H1 (cell line): ENCODE measurements around the gene GULP1. TPM values are rescaled to one million over a fixed set of nuclear protein-coding genes. Genes with fewer than 3 reads are reported as not detected.

ENCODE experiments used
- CTCF ChIA-PET: fragments of 300-600 bp; sonication (Branson Sonifier 250); formaldehyde crosslinking; loops from one replicate; lab custom pipeline; 2021; ENCODE audit not compliant: partially characterized antibody; lab: Charles Lee
- POLR2A ChIA-PET: fragments of 300-600 bp; sonication (Branson Sonifier 250); formaldehyde crosslinking; loops from one replicate; lab custom pipeline; 2021; ENCODE audit warnings: inconsistent platforms; ENCODE audit not compliant: partially characterized antibody; lab: Charles Lee
- DNase-seq, 2 experiments: peaks; one replicate each; pipeline versions ENCODE4 v3.0.0 to v3.0.0-alpha.2; 2010 to 2022; ENCODE audit warnings: low spot score in 2 of 2, low read depth in 1 of 2, mixed read lengths in 1 of 2
- FAIRE-seq: peaks from 2 replicates; lab custom pipeline; 2011; peaks lifted over from hg19 to GRCh38; lab: Jason Lieb, UNC
- H2AFZ ChIP-seq: 2 replicates; pipeline ENCODE4 v1.8.1; 2012; ENCODE audit warnings: low read length, inconsistent platforms
- H2AK5ac ChIP-seq: 2 replicates; pipeline ENCODE4 v1.6.1; 2013; ENCODE audit warnings: low read depth, low read length
- H2BK120ac ChIP-seq: replicated peaks from 2 replicates; pipeline ENCODE3; 2013; ENCODE audit warnings: low read depth, low read length, inconsistent platforms
- H2BK12ac ChIP-seq: 2 replicates; pipeline ENCODE4 v1.6.1; 2013; ENCODE audit warnings: low read depth, low read length
- H2BK15ac ChIP-seq: 2 replicates; pipeline ENCODE4 v1.6.1; 2013; ENCODE audit warnings: low read length
- H2BK20ac ChIP-seq: 2 replicates; pipeline ENCODE4 v1.6.1; 2013; ENCODE audit warnings: low read length
- H2BK5ac ChIP-seq: 2 replicates; pipeline ENCODE4 v1.6.1; 2013; ENCODE audit warnings: low read depth, low read length
- H3K14ac ChIP-seq: 2 replicates; pipeline ENCODE4 v1.6.1; 2013; ENCODE audit warnings: inconsistent platforms; ENCODE audit not compliant: insufficient read length
- H3K18ac ChIP-seq: 2 replicates; pipeline ENCODE4 v1.6.1; 2013; ENCODE audit warnings: low read length; ENCODE audit errors: extremely low read depth
- H3K23ac ChIP-seq: 2 replicates; pipeline ENCODE4 v1.6.1; 2013; ENCODE audit warnings: inconsistent platforms; ENCODE audit not compliant: insufficient read length
- H3K23me2 ChIP-seq: 2 replicates; pipeline ENCODE4 v1.6.1; 2013; ENCODE audit warnings: low read depth, low read length
- H3K27ac ChIP-seq: 2 replicates; pipeline ENCODE4 v1.6.1; 2011; ENCODE audit warnings: low read depth, low read length, inconsistent platforms
- H3K27me3 ChIP-seq, 4 experiments: replicated peaks in 1 of 4; 1 replicate in 1 of 4; 2 replicates in 3 of 4; pipeline versions ENCODE4 v1.6.1 to v1.8.1; 2011 to 2013; ENCODE audit warnings: low read length in 3 of 4, mild to moderate bottlenecking in 3 of 4, inconsistent platforms in 2 of 4, mixed read lengths in 2 of 4, moderate library complexity in 1 of 4; ENCODE audit not compliant: control insufficient read depth in 3 of 4, insufficient read depth in 3 of 4; ENCODE audit errors: extremely low read depth in 1 of 4
- H3K36me3 ChIP-seq, 4 experiments: 2 replicates each; pipeline versions ENCODE4 v1.6.1 to v1.8.1; 2011 to 2013; ENCODE audit warnings: mild to moderate bottlenecking in 4 of 4, low read length in 3 of 4, moderate library complexity in 2 of 4, control low read depth in 1 of 4, inconsistent platforms in 1 of 4; ENCODE audit not compliant: insufficient read depth in 4 of 4, control insufficient read depth in 2 of 4
- H3K4ac ChIP-seq: replicated peaks from 2 replicates; pipeline ENCODE3; 2013; ENCODE audit warnings: low read length, low read depth, mixed read lengths, inconsistent platforms; ENCODE audit not compliant: insufficient read length
- H3K4me1 ChIP-seq, 4 experiments: replicated peaks in 1 of 4; 1 replicate in 1 of 4; 2 replicates in 3 of 4; pipeline versions ENCODE4 v1.6.1 to v1.8.1; 2011 to 2013; ENCODE audit warnings: low read length in 3 of 4, inconsistent platforms in 2 of 4, mixed read lengths in 1 of 4; ENCODE audit not compliant: insufficient read depth in 4 of 4, control insufficient read depth in 3 of 4
- H3K4me2 ChIP-seq, 2 experiments: 2 replicates each; pipeline versions ENCODE4 v1.6.1 to v1.8.1; 2011 to 2013; ENCODE audit warnings: low read depth in 2 of 2, low read length in 2 of 2, control low read depth in 1 of 2, inconsistent platforms in 1 of 2, mild to moderate bottlenecking in 1 of 2; ENCODE audit not compliant: insufficient read depth in 1 of 2
- H3K4me3 ChIP-seq, 4 experiments: fragments of 200-600, 300-600 bp in 1 of 4; sonication (generic), shearing (Covaris generic), sonication (Bioruptor Twin) in 1 of 4; 2 replicates each; pipeline versions ENCODE4 v1.5.1 to v1.8.1; 2011 to 2016; ENCODE audit warnings: low read length in 4 of 4, low read depth in 3 of 4, control low read depth in 2 of 4, inconsistent platforms in 2 of 4, mild to moderate bottlenecking in 2 of 4, mixed read lengths in 1 of 4, moderate library complexity in 1 of 4; ENCODE audit not compliant: insufficient read depth in 2 of 4; ENCODE audit errors: extremely low read depth in 1 of 4
- H3K56ac ChIP-seq: replicated peaks from 2 replicates; pipeline ENCODE3; 2013; ENCODE audit warnings: low read depth, mild to moderate bottlenecking, mixed read lengths, low read length, inconsistent platforms; ENCODE audit not compliant: insufficient read length
- H3K79me1 ChIP-seq: 2 replicates; pipeline ENCODE4 v1.6.1; 2013; ENCODE audit warnings: low read depth, low read length, control low read depth
- H3K79me2 ChIP-seq, 2 experiments: 2 replicates each; pipeline versions ENCODE4 v1.6.1 to v1.8.1; 2012 to 2013; ENCODE audit warnings: low read length in 2 of 2, mild to moderate bottlenecking in 2 of 2, inconsistent platforms in 1 of 2; ENCODE audit not compliant: insufficient read depth in 2 of 2, control insufficient read depth in 1 of 2
- H3K9ac ChIP-seq, 4 experiments: replicated peaks in 1 of 4; 1 replicate in 1 of 4; 2 replicates in 3 of 4; pipeline versions ENCODE4 v1.6.1 to v1.8.1; 2011 to 2013; ENCODE audit warnings: low read depth in 3 of 4, low read length in 3 of 4, control low read depth in 2 of 4, mild to moderate bottlenecking in 2 of 4, moderate library complexity in 2 of 4, inconsistent platforms in 1 of 4; ENCODE audit errors: extremely low read depth in 1 of 4
- H3K9me3 ChIP-seq, 2 experiments: 2 replicates each; pipeline versions ENCODE4 v1.6.1 to v1.8.1; 2012 to 2013; ENCODE audit warnings: mild to moderate bottlenecking in 2 of 2, moderate library complexity in 2 of 2, control low read depth in 1 of 2, inconsistent platforms in 1 of 2, low read depth in 1 of 2, low read length in 1 of 2, mixed read lengths in 1 of 2; ENCODE audit not compliant: insufficient read depth in 2 of 2
- H4K20me1 ChIP-seq, 2 experiments: replicated peaks in 1 of 2; 2 replicates each; pipeline versions ENCODE3 to v1.8.1; 2011 to 2013; ENCODE audit warnings: inconsistent platforms in 2 of 2, low read length in 2 of 2, mild to moderate bottlenecking in 1 of 2; ENCODE audit not compliant: insufficient read depth in 2 of 2, control insufficient read depth in 1 of 2
- H4K5ac ChIP-seq: 2 replicates; pipeline ENCODE4 v1.6.1; 2013; ENCODE audit warnings: low read length, low read depth, mixed read lengths, inconsistent platforms; ENCODE audit not compliant: insufficient read length
- H4K8ac ChIP-seq: 2 replicates; pipeline ENCODE4 v1.8.0; 2013; ENCODE audit warnings: mild to moderate bottlenecking, moderate library complexity, low read length, inconsistent platforms; ENCODE audit not compliant: insufficient read depth; ENCODE audit errors: extremely low read depth
- H4K91ac ChIP-seq: replicated peaks from 2 replicates; pipeline ENCODE3; 2013; ENCODE audit warnings: low read length, mixed read lengths, inconsistent platforms; ENCODE audit not compliant: insufficient read length
- ASH2L ChIP-seq: fragments of 200-600, 300-600 bp; sonication (generic); IDR thresholded peaks from one replicate; pipeline ENCODE4 v1.7.1; 2017; ENCODE audit warnings: low read length
- BRCA1 ChIP-seq: IDR thresholded peaks from 2 replicates; pipeline ENCODE4 v1.6.1; 2012; ENCODE audit warnings: low read depth, low read length, improper control_type of control experiment
- HDAC2 ChIP-seq, 2 experiments: fragments of 300-600 bp in 1 of 2; sonication (generic) in 1 of 2; IDR thresholded peaks; 2 replicates each; pipeline ENCODE4 v1.6.1; 2011 to 2012; ENCODE audit warnings: low read depth in 2 of 2, low read length in 2 of 2, mild to moderate bottlenecking in 2 of 2, moderate library complexity in 2 of 2, borderline replicate concordance in 1 of 2, inconsistent platforms in 1 of 2
- KDM1A ChIP-seq: fragments of 200-600, 300-600 bp; sonication (generic); IDR thresholded peaks from 2 replicates; pipeline ENCODE4 v1.7.1; 2016; ENCODE audit warnings: mild to moderate bottlenecking, low read length, borderline replicate concordance
- KDM4A ChIP-seq: IDR thresholded peaks from one replicate; pipeline ENCODE4 v1.7.1; 2012; ENCODE audit warnings: low read depth, mild to moderate bottlenecking, moderate library complexity, low read length, inconsistent platforms; ENCODE audit not compliant: severe bottlenecking
- RXRA ChIP-seq: IDR thresholded peaks from 2 replicates; pipeline ENCODE4 v1.6.1; 2011; ENCODE audit warnings: low read depth, mild to moderate bottlenecking, low read length, moderate library complexity; ENCODE audit not compliant: insufficient read depth
- WGBS, 2 experiments: shearing (Covaris generic) in 1 of 2; methylation state at CpG; one replicate each; pipeline versions ENCODE4 v1.1.6 to v1.1.7; 2013 to 2015; ENCODE audit warnings: low lambda C conversion rate in 2 of 2, mixed read lengths in 2 of 2, inconsistent platforms in 1 of 2, low coverage in 1 of 2, missing lambda C conversion rate in 1 of 2; ENCODE audit not compliant: insufficient replicate concordance in 2 of 2, insufficient coverage in 1 of 2, insufficient read length in 1 of 2; ENCODE audit errors: extremely low coverage in 1 of 2, missing lambda C conversion rate in 1 of 2; 5-methylcytosine and 5-hydroxymethylcytosine counted together
- polyA plus RNA-seq, 7 experiments: library from polyadenylated mRNA; depleted of rRNA in 3 of 7; stranded (reverse) in 5 of 7; unstranded in 2 of 7; fragments of >200 nt in 5 of 7; fragments of 200-250 nt in 2 of 7; gene quantifications; 1 replicate in 5 of 7; 2 replicates in 1 of 7; 4 replicates in 1 of 7; pipeline versions ENCODE4 v1.2.1 to v1.2.3, GENCODE V29; 2011 to 2013; ENCODE audit warnings: missing spikeins in 2 of 7, mixed read lengths in 2 of 7
- total RNA-seq: library from RNA; stranded (reverse); fragmentation: NEBNext Ultra II Directional; extraction: Animal tissue kit (Norgen Biotek cat#: 25700); gene quantifications from 2 replicates; pipeline ENCODE4 v1.2.1, GENCODE V29; 2021
- TF ChIP-seq, protein P1 (sequence below), 3 experiments: IDR thresholded peaks; 1 replicate in 2 of 3; 2 replicates in 1 of 3; pipeline versions ENCODE4 v1.5.1 to v1.6.1; 2011; ENCODE audit warnings: low read length in 3 of 3, mild to moderate bottlenecking in 3 of 3, inconsistent platforms in 2 of 3, low read depth in 1 of 3, moderate library complexity in 1 of 3; ENCODE audit not compliant: insufficient read depth in 1 of 3; ENCODE audit errors: control extremely low read depth in 1 of 3
- TF ChIP-seq, protein P2 (sequence below): IDR thresholded peaks from 2 replicates; pipeline ENCODE4 v1.6.1; 2011; ENCODE audit warnings: low read length, improper control_type of control experiment

Gene GULP1
- total and polyA plus RNA-seq, 2 of the 8 experiments (the other 6 are each of a cell fraction or from before 2014, with no cell fraction given) = 69.7 to 139 TPM

- no peaks in the 10 kb centered on the region for H3K23me2 ChIP-seq
- no peak overlapping the region for H2BK5ac ChIP-seq
- no peak overlapping the region for H4K5ac ChIP-seq
- H3K56ac ChIP-seq = no peak overlapping the region
- no peak overlapping the region for H3K4ac ChIP-seq
- H3K79me1 ChIP-seq = no peaks in the 10 kb centered on the region
- no peak for TF ChIP-seq KDM1A
- TF ChIP-seq RXRA = no peak
- TF ChIP-seq, protein P1, sequence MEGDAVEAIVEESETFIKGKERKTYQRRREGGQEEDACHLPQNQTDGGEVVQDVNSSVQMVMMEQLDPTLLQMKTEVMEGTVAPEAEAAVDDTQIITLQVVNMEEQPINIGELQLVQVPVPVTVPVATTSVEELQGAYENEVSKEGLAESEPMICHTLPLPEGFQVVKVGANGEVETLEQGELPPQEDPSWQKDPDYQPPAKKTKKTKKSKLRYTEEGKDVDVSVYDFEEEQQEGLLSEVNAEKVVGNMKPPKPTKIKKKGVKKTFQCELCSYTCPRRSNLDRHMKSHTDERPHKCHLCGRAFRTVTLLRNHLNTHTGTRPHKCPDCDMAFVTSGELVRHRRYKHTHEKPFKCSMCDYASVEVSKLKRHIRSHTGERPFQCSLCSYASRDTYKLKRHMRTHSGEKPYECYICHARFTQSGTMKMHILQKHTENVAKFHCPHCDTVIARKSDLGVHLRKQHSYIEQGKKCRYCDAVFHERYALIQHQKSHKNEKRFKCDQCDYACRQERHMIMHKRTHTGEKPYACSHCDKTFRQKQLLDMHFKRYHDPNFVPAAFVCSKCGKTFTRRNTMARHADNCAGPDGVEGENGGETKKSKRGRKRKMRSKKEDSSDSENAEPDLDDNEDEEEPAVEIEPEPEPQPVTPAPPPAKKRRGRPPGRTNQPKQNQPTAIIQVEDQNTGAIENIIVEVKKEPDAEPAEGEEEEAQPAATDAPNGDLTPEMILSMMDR (IDR thresholded peaks at IDR 0.05; ENCODE audit: control extremely low read depth in 1 of 3, insufficient read depth in 1 of 3, low read depth in 1 of 3, low read length in 3 of 3) = no peak
- TF ChIP-seq, protein P2, sequence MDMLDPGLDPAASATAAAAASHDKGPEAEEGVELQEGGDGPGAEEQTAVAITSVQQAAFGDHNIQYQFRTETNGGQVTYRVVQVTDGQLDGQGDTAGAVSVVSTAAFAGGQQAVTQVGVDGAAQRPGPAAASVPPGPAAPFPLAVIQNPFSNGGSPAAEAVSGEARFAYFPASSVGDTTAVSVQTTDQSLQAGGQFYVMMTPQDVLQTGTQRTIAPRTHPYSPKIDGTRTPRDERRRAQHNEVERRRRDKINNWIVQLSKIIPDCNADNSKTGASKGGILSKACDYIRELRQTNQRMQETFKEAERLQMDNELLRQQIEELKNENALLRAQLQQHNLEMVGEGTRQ = no peak
- TF ChIP-seq BRCA1 = no peak
- TF ChIP-seq KDM4A = no peak
- TF ChIP-seq ASH2L = no peak
- TF ChIP-seq HDAC2 (IDR thresholded peaks at IDR 0.05; ENCODE audit: borderline replicate concordance in 1 of 2, low read depth in 2 of 2, low read length in 2 of 2) = no peak
- H3K23ac ChIP-seq = no peak overlapping the region
- H3K18ac ChIP-seq = no peak overlapping the region
- peaks cover 0 to 5% (median 4%) of the 10 kb centered on the region in 4 experiments; a peak in 4 of 7 replicates for H3K4me1 ChIP-seq
- no peak overlapping the region for H2BK20ac ChIP-seq
- no peak overlapping the region for H4K8ac ChIP-seq
- no peak overlapping the region for H4K91ac ChIP-seq
- no peak overlapping the region for H3K27ac ChIP-seq
- no peak overlapping the region for H2BK120ac ChIP-seq
- H3K36me3 ChIP-seq = no peaks in the 10 kb centered on the region
- CTCF ChIA-PET = interaction anchor here (0.6 to 1.5 kb wide), 5 partner anchors 84 to 432 kb away, joined by 3 to 5 read pairs (median 3); no protein-coding TSS in a partner anchor
- no peaks in the 10 kb centered on the region for H3K9me3 ChIP-seq
- no peak overlapping the region for H3K4me3 ChIP-seq
- no peak overlapping the region for H2BK12ac ChIP-seq
- H2AFZ ChIP-seq = no peak overlapping the region
- no peak overlapping the region for H3K4me2 ChIP-seq
- WGBS, 2 experiments = 78% methylated on average over 2 of the region's 2 CpGs; no CpG with 5 or more reads in 1 of the 2 experiments
- H2BK15ac ChIP-seq = no peak overlapping the region
- H3K27me3 ChIP-seq = no peaks in the 10 kb centered on the region
- no peak overlapping the region for H3K14ac ChIP-seq
- FAIRE-seq = no peak
- POLR2A ChIA-PET = interaction anchor here (0.6 kb wide), 1 partner anchor 644 kb away, joined by 3 read pairs; no protein-coding TSS in a partner anchor
- H3K9ac ChIP-seq = no peak overlapping the region
- DNase-seq = no peak
- H4K20me1 ChIP-seq = no peaks in the 10 kb centered on the region
- peaks cover 0 to 45% of the 10 kb centered on the region in 2 experiments; a peak in 2 of 4 replicates for H3K79me2 ChIP-seq
- no peak overlapping the region for H2AK5ac ChIP-seq
These were observed 219.7 kb downstream of the GULP1 start for GRCh38 chr2:188511346-188511745.
